COLO668 (cell line): Measurements from ENCODE around the gene SLC25A47.
"Not testable (repeated sequence)": the region's sequence is repeated elsewhere in the genome, so short reads cannot be mapped to it uniquely, and the experiment has no call there.

Source experiments
- DNase-seq: peaks from one replicate; lab custom pipeline; 2025; ENCODE audit not compliant: unreplicated experiment; lab: John Stamatoyannopoulos, UW

Gene SLC25A47, protein sequence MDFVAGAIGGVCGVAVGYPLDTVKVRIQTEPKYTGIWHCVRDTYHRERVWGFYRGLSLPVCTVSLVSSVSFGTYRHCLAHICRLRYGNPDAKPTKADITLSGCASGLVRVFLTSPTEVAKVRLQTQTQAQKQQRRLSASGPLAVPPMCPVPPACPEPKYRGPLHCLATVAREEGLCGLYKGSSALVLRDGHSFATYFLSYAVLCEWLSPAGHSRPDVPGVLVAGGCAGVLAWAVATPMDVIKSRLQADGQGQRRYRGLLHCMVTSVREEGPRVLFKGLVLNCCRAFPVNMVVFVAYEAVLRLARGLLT

GRCh38 chr14:100323121-100323941, at the start of gene SLC25A47:
Gene SLC25A47, plus strand, starts transcription at chr14:100323339. Its CDS starts 76 bp downstream, at chr14:100323415.
- peak; percentile 69 for DNase-seq

DNA sequence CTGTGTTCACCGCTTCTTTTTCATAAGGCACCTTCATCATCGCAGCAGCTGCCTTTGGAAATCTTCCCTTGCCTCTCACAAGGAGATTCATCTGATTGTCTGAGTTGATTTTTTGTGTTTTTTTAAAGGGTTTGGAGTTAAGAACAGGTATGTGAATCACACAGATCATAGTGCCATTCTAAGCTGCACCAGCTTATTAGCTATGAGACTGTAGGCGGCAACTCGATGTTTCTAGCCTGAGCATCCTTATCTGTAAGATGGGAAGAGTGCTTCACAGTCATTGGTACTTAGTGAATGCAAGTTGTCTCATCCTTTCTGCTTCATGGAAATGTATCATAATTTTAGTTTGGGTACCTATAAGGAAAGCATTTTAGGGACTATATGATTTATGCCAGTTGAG, 48.9 kb upstream of the SLC25A47 start:
- DNase-seq, result no peak

- no peak for DNase-seq
Measured at GRCh38 chr14:100275214-100275613, 47.9 kb upstream of the SLC25A47 start.

DNA sequence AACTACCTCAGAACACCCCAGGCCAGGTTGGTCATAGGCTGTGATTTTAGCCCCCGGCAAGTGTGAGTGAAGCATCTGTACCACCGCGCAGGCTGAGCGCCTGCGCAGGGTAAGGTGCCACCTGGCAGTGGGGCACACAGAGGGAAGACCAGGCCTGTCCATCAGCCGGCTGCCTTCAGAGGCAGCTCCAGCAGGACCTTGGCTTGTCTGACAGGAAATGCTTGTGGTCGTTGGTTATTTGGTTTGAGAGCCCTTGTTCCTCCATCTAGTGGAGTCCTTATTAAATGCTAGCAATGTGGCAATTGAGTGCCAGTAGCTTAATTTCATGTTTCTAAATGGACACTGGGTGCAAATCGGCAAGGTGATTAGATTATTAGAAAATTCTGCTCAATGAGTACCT, 44.4 kb upstream of the SLC25A47 start:
- DNase-seq, result no peak

- DNase-seq, result no peak
Measured at GRCh38 chr14:100279133-100279532, 44.0 kb upstream of the SLC25A47 start.

GRCh38 chr14:100279563-100279962, 43.6 kb upstream of the SLC25A47 start:
- no peak for DNase-seq

- DNase-seq, result no peak
Measured at GRCh38 chr14:100281286-100282082, 41.7 kb upstream of the SLC25A47 start.

DNA sequence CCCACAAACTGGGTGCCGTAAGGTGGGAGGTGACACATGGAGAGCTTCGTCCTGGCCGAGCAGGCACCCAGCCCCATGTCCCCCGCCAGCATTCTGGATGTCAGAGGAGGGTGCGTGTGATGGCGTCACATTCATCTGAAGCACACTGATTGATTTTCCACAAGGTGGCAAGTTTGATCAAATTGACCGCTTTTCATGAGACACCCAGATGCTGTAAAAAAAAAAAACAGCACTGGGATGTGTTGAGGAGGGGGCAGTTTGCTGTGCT, 41.1 kb upstream of the SLC25A47 start:
- no peak for DNase-seq

DNA sequence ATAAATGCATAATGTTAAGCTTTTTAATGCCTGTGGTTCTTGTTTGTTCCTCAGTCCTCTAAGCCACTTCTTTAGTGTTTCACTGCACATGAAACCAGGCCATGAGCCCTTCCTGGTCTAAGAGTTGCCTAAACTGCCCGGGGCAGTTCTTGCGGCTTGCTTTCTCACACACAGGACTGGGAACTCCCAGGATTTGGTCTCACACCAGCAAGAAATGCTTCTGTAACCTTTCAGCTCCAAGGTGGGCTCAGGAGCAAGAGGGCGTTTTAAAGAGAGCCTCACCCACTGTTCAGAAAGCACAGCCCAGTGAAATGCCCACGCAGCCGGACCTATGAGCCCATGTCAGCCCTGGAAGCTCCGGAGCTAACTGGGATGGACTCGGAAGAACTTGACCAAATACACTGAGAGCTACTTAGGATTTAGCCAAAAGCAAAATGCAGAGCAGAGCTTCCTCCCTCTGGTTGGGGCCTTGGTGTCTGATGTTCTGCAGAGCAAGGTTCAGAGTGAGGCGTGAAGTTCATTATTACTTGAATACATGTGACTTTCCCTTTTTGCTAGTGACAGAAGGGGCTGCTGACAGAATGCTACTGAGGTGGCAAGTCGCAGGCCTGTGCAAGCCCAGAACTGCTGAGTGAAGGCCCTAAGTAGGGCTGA, 40.2 kb upstream of the SLC25A47 start:
- no peak for DNase-seq

DNA sequence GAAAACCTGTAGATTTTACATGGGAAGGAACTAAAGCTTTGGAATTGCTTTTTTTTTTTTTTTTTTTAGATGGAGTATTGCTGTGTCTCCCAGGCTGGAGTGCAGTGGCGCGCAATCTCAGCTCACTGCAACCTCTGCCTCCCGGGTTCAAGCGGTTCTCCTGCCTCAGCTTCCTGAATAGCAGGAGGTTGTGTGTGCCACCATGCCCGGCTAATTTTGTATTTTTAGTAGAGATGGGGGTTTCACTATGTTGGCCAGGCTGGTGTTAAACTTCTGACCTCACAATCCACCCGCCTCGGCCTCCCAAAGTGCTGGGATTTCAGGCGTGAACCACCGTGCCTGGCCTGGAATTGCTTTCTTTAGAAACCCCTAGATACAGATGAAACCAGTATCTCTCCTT, 39.7 kb upstream of the SLC25A47 start:
- not testable (repeated sequence) for DNase-seq

GRCh38 chr14:100283984-100284881, 38.9 kb upstream of the SLC25A47 start:
- no peak for DNase-seq

DNA sequence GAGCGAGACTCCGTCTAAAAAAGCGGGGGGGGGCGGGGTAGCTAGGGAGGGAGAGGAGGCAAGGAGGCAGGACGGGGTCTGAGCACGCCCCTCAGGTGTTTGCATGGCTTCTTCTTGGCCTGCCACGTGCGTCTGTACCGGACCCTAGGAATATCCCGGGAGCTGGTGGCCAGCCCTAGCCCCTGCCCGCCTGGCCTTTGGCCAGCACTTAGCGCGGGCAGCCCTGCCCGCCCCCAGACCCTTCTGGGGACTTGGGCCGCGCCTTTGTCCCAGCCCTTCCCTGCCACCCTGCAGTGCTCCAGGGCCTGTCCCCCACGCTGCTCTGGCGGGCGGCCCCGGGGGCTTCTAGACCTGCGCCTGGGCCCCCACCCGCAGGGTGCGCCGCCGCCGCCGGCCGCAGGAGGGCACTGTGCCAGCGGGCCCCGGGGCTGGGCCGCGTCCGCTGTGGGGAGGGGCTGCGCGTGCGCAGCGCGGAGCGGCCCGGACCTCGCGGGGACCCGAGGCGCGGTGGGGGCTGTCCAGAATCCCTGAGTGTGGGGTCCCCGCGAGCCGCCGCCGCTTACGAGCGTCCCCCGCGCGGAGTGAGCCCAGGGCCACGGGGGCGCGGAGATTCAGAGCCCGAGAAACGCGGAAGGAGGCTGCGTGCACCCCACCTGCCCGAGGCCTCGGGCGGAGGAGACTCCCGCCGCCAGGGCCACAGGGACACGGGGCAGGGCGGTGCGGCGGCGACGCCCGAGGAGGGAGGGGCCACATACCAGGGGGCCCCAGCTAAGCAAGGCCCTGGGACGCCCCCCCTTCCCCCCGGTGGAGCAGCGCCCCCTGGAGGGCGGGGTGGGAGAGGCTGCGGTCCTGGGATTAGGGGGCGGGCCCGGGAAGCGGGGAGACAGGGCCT, 37.9 kb upstream of the SLC25A47 start:
- peak; percentile 82 for DNase-seq

DNA sequence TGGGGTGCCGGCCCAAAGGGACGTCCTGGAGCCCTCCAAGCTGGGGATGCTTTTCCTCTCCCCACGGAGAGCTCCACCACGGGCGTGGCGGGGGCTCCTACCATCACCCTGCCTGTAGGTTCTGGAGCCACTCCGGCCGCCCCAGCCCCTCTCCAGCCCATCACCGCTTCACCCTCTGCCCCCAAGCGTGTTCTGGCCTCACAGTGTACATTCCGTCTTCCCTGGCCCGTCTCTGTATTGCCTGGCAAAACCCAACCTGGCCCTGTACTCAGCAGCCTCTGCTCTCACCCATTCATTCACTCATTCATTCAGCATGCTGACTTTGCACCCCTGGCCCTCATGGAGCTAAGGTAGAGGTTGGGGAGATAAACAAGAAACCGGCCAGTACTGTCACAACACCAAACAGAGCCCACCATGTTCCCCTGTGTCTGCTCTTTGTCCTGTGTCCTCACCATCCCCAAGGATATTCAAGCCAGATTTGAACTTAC, 37.2 kb upstream of the SLC25A47 start:
- DNase-seq, result no peak

DNA sequence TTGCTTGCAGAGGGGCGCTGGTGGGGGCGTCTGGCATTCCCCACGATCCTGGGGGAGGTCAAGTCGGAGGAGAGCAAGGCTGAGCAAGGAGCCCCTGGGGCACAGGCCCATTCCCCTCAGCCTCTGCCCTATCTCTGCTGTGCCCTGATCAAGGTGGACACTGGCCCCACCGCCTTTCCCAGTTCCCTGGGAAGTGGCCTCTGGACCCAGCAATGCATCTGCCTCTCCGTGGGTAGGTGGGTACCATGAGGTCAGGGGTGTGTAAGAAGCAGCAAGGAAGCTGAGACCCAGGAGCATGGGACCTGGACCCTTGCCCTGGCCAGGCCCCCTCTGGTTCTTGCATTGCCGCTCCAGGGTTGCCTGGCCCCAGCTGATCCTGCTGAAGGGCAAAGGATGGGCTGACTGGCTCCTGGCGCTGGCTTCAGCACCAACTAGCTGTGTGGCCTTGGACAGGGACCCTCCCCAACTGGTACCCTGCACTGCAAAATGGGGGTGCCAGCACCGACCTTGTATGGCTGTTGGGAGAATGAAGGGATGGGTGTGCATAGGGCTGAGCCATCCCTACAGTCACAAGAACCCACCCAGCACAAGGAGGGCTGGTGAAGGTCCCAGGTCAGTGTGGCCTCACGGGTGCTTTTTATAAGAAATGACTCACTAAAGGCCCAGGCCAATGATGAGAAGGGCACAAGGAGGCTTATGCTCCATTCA, 36.5 kb upstream of the SLC25A47 start:
- no peak for DNase-seq

- no peak for DNase-seq
Measured at GRCh38 chr14:100287202-100287997, 35.7 kb upstream of the SLC25A47 start.

DNA sequence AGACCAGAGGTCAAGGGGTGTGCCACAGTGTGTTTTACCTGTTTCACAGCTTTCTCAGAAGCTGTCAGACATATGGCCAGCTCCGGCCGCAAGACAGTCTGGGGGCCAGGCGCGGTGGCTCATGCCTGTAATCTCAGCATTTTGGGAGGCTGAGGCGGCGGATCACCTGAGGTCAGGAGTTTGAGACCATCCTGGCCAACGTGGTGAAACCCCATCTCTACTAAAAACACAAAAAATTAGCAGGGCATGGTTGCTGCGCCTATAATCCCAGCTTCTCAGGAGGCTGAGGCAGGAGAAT, 35.2 kb upstream of the SLC25A47 start:
- not testable (repeated sequence) for DNase-seq

- DNase-seq, result no peak
Measured at GRCh38 chr14:100288382-100289185, 34.6 kb upstream of the SLC25A47 start.
